HG02642 (cell line): ENCODE data around the gene ZNF689.

Experiments
- ATAC-seq: cut with Tn5 transposase; IDR thresholded peaks from one replicate; pipeline ENCODE4 v1.9.1; 2021; ENCODE audit warnings: mild to moderate bottlenecking; ENCODE audit not compliant: unreplicated experiment, poor library complexity

The ZNF689 gene

GRCh38 chr16:30567160-30567990 lies 42.8 kb downstream of the ZNF689 start:
- no peak for ATAC-seq

- no peak for ATAC-seq
Measured at GRCh38 chr16:30566531-30566930, 43.7 kb downstream of the ZNF689 start.

GRCh38 chr16:30565984-30566383 lies 44.2 kb downstream of the ZNF689 start:
- ATAC-seq: no peak

- no peak for ATAC-seq
Measured at GRCh38 chr16:30565526-30565925, 44.7 kb downstream of the ZNF689 start.

- ATAC-seq: no peak
Measured at GRCh38 chr16:30562021-30562420, 48.2 kb downstream of the ZNF689 start.

GRCh38 chr16:30561089-30561816 lies 48.9 kb downstream of the ZNF689 start:
- ATAC-seq: no peak

- ATAC-seq: no peak
Measured at GRCh38 chr16:30559690-30560089, 50.5 kb downstream of the ZNF689 start.

- no peak for ATAC-seq
Measured at GRCh38 chr16:30558789-30559377, 51.3 kb downstream of the ZNF689 start.

- peak; percentile 85 for ATAC-seq
Measured at GRCh38 chr16:30557957-30558788, 52.0 kb downstream of the ZNF689 start, which contains the start of gene ZNF764. TSS of gene ZNF764 (minus strand) at chr16:30558374. CDS start at chr16:30558182, 192 bp downstream.

- ATAC-seq: peak; percentile 15
Measured at GRCh38 chr16:30557707-30557956, 52.6 kb downstream of the ZNF689 start.

- ATAC-seq: no peak
Measured at GRCh38 chr16:30556125-30556473, 54.1 kb downstream of the ZNF689 start.

GRCh38 chr16:30555315-30556124 lies 54.7 kb downstream of the ZNF689 start:
- ATAC-seq: no peak

GRCh38 chr16:30554557-30555314 lies 55.5 kb downstream of the ZNF689 start:
- no peak for ATAC-seq

GRCh38 chr16:30553393-30553899 lies 56.7 kb downstream of the ZNF689 start:
- no peak for ATAC-seq

- ATAC-seq: no peak
Measured at GRCh38 chr16:30552956-30553355, 57.2 kb downstream of the ZNF689 start.
